HG03095 (cell line): ENCODE results near the gene SYNE2.

Experiments
- ATAC-seq: cut with Tn5 transposase; IDR thresholded peaks from one replicate; pipeline ENCODE4 v1.9.1; 2021; ENCODE audit warnings: moderate library complexity; ENCODE audit not compliant: unreplicated experiment

The SYNE2 gene

DNA sequence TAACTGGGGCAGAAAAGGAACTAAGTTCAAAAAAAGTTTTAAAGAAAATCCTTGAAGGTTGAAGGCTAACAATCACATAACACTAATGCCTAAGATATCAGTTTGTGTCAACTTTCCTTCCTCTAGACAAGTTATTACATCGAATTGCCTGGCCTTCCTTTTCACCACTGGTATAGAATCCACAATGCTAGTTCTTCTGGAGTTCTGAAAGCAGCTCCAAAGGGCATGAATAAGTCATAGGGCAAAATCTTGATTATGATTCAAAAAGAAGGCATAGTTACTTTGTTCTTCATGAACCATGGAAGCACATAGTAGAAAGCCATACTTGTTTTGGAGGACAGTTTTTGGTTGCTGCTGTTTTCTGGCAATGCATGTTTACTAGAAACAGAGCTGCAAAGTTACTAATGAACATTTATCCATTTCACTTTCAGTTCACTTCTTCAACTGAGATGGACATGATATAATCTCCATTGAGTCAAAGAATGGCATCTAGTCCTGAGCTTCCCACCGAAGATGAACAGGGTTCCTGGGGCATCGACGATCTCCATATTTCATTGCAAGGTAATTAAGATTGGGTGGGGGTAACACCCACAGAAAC is 56.0 kb downstream of the SYNE2 start:
- ATAC-seq, result no peak

DNA sequence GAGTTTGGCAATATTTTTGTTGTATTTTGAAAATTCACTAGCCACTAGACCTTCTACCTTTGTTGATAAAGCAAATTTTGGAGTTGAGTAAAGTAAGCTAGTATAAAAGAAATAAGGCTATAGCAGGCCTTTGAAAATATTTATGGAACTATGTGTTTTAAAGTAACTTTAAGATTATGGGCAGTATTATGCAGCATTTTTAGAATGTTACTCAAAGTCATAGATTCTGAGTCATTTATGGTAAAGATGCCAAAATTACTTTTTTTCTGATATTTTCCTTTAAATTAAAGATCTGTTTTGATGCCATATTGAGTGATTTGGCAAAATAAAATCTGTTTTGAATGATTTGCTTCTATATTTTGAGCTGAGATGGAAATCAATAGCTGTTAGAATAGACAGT is 57.2 kb downstream of the SYNE2 start:
- no peak for ATAC-seq

DNA sequence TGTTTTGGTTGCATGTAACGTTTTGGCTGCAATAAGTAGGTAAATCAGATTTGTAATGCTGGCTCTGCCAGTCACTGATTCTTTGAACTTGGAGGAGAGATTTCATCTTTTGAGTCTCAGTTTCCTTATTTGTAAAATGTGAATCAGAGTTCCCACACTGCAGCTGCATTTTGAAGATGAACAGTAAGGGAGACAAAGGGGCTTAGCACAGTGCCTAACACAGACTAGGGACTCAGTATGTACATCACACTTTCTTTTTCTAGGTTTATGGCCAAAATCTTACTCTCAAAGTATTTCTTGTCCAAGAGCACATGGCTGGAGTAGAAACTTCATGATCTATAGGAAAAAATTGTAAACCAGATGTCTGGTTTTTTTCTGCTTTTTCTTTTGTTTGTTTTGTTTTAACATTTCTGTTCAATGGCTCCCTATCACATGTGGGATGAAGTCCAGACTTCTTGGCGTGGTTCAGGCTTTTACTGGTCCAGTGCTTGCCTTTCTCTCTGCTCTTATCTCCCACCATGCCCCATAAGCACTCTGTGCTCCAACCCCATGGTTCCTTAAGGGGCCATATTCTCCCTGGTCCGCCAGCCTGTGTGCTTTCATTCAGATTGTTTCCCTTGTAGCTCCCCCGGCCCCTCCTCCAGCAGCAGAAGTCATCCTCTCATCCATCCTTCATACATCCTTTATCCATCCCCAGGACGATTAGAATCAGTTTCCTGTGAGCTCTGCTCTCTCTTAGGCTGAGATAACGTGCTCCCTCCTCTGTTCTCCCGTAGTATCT is 58.0 kb downstream of the SYNE2 start:
- ATAC-seq, result no peak

DNA sequence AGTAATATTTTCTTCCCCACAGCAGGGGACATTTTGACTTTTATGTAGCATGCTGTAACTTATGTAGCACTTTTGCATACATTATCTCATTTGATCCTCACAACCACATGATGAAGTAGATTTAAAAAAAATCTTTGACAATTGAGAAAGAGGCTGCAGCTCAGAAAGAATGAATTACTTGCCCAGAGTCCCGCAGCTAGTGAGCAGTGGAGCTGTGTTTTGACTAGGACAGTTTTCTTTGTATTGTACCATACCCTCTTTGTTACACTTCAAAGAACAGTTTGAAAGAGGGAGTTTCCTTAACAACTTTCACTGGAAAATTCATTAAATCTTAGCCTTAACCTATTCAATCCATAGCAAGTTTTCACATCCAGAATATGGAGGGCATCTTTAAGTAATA is 58.6 kb downstream of the SYNE2 start:
- ATAC-seq, result no peak

DNA sequence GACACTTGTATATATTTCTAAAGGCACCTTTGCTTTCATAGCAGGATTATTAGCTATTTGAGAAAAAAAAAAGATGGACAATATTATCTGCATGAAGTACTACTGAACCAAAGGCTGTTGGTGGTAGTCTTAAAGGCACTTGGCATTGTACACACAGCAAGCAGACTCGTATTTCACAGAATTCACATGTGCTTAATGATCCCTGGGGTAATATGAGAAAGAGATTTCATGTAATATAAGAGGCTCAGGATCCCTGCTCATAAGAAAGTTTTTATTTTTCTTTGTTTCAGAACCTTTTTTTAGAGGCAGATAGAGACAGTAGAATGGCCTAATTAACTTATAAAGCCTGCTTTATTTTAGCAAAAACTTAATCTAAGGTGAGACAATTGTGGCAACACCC is 59.5 kb downstream of the SYNE2 start:
- ATAC-seq, result no peak

DNA sequence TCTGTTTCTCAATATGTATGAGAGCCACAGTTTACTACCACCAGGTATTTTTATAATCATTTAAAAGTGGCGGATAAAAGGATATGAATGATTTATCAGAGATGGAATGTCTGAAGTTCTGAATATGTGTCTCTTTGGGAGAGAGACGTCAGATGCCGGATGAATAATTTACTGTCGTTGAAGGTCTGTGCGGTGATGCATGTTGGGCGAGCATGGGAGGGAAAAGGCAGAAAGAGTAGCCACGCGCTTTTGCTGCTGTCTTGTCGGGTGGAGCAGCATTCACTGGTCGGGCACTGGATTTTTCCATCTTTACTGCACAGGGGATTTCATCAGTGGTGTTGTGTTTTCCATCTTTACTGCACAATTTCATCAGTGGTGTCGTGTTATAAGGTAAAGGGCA is 65.6 kb downstream of the SYNE2 start:
- ATAC-seq, result no peak

DNA sequence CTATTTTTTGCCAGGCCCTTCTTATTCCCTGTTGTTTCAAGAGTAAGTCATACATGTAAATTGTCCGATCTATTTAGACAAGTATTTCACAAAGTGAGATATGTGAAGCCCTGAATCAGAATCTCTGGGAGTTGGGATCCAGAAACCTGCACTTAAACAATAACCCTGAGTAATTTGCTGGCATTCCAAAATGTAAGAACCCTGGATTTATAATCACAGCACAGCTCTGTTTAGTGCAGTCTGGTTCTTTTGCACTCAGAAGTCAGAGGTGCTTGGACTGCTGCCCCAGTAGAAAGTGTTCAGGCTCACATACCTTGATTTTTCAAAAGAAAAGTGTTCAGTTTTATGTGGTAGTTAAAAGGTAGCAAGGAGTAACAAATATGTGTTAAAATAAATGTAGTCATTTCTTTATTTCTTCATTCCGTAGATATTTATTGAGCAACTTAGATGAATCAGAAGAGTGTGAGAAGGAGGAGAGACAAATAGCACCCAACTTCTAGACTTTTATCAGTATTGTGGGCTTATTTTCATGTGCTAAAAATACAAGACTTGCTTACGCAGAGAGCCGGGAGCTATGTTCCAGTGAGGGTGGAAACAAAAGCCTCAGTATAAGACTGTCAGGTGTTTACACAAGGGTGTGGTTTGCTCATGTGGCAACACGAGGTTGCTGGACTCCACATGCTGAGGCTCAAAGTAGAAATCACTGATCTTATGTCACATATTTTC is 70.1 kb downstream of the SYNE2 start:
- ATAC-seq, result no peak

DNA sequence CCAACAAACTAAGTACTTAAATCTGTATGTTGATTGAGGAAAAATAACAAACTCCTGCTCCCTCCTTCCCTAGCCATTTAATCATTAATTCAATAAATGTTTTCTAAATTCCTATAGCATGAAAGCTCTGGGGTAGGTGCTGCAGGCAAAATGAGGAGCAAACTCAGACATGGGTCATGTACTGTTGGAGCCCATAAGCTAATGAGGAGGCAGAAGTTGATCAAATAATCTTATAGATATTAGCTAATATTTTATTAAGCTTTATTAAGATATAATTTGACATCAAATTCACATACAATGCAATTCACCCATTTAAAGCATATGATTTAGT is 70.6 kb downstream of the SYNE2 start:
- ATAC-seq, result no peak

DNA sequence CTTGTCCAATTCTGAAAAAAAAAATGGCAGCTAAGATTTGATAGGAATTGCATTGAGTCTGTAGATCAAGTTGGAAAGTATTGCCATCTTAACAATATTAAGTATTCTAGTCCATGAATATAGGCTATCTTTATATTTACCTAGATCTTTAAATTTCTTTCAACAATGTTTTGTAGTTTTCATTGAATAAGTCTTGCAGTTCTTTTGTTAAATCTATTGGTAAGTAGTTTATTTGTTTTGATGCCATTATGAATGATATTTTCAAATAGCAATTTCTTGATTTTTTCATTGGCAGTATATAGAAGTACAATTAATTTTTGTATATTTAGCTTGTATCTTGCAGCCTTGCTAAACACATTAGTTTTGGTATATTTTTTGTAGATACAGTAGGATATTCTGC is 71.6 kb downstream of the SYNE2 start:
- no peak for ATAC-seq

DNA sequence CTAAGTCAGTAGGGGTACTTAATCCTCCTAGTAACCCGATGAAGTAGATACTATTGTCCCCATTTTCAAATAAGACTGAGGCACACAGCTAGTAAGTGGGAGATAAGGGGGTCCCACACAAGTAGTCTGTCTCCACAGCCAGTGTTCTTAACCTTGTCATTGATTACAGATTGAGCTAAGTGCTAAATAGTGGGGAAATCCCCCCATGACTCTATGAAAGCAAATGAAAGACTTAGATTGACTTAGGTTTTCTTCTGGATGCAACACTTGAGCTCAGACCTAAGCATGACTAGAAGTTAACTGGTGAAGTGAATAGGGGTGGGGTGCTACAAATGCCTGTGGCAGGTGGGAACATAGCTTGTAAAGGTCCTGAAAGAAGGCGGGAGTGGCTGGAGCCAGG is 73.8 kb downstream of the SYNE2 start:
- ATAC-seq, result no peak

DNA sequence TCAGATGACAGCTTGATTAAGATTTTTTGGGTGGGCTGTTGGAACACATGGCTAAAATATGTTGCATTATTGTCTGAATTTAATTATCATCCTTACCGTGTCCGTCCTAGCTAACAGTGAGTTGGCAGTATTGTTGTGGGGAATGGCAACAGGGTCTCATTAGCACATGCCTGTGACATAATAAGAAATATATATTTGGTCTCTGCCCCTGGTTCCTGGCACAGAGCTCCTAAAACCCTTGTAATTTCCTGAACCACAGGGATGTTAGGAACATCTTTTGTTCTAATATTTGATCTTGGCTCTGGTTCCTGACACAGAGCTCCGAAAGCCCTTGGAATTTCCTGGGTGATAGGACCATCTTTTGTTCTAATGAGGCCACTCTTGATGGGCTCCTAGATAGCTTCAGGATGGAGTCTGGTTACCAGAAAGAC is 76.0 kb downstream of the SYNE2 start:
- ATAC-seq, result no peak

DNA sequence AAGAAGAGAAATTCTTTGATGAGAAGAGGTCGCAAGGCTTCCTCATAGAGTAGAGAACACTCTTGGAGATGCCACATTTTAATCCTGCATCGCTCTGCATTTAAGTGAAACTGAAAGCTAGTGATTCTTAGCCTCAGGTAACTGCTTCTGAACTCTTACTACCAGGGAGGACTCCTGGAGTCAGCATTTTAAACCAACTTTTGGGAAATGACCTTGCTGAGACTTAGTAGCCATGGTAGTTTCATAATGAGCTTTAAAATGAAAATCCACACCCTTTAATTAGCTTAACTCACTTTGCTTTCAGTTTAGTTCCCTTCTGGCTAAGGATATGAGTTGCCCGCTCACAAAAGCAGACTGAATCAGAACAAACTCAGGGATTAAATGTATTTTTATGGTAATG is 80.3 kb downstream of the SYNE2 start:
- no peak for ATAC-seq

DNA sequence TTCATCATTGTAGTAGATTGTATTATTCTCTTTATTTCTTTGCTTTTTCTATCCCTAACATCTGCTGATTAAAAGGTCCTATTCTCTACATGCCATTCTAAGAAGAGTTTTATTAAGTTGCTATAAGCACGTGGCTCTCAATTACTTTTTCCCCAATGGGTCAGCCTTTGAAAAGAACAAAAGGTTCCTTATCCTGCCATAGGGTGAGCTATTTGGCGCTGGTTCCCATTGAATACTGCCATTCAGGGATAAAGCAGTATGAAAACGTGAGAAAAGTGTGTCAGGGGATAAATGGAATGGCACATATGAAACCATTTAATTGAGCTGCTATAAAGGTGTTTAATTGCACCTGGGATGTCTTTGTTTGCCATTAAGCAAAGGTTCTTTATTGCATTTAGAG is 80.9 kb downstream of the SYNE2 start:
- no peak for ATAC-seq

DNA sequence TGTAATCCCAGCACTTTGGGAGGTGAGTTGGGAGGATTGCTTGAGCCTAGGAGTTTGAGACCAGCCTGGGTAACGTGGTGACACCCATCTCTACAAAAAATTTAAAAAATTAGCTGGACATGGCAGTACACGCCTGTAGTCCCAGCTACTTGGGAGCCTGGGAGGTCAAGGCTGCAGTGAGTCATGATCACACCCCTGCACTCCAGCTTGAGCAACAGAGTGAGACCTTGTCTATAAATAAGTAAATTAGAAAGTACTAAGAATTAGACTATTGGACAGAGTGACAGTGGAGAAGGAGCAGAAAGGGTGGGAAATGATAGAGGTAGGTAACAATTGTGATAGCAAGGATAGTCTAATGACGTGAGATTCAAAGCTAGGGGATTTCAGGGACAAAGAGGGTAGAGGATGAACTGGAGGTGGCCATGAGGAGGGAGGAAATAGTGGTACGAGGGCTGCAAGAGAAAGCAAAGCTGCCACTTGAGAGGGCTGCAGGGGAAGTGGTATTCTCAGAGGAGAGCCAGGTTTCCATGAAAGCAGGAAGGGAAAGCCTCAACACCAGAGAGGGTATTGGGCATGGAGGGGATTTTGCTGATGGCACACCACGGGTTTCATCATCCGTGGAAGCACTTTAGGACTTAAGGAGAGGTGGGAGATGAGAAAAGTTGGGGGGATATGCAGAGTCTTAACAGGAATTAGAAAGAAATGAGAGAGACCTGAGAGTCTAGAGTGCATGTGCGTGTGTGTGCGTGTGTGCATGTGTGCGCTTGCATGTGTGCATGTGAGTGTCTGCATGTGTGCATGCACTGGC is 85.6 kb downstream of the SYNE2 start:
- peak; percentile 54 for ATAC-seq

DNA sequence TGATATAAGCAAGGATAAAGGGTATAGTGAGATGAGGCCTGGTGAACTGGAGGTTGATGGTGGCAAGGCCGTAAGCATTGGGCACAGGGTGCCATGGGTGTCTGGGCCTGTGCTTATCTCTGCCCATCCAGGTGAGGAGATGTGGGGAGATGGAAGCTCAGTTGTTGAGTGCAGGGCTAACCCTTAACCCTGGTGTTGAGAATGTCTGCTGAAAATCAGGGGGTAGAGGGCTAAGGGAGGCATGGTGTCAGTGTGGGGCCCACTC is 86.1 kb downstream of the SYNE2 start:
- no peak for ATAC-seq

DNA sequence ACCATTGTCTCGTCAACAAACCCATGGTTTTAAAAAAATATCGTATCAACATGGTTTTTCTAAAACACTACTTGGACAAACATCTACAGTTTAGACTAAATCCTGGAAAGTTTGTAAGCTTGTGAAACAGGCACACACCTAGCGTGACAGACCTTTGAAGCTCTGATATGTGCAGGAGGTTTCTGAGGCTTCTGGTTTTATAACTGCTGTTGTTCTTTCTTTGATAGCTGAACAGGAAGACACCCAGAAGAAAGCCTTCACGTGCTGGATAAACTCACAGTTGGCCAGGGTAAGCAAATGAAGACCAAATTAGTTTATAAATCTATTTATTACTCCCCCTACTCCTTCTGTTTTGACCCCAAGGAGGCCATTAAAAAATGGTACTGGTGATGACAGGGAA is 87.6 kb downstream of the SYNE2 start:
- no peak for ATAC-seq

DNA sequence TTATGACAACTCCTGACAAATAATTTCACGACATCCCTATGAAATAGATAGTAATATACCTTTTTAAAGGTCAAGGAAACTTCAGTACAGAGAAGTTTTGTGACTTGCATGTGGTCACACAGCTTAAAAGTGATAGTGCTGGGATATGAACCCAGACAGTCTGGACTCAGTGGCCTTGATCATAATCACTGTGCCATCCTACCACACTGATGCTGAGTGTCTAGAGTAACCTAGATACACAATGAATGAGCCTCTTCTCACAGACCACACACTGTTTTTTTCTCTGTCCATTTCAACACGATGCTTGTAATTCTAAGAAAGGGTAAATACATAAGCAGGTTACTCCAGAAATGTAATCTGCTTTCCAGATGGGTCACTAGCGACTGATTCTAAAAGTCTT is 88.2 kb downstream of the SYNE2 start:
- ATAC-seq, result no peak

DNA sequence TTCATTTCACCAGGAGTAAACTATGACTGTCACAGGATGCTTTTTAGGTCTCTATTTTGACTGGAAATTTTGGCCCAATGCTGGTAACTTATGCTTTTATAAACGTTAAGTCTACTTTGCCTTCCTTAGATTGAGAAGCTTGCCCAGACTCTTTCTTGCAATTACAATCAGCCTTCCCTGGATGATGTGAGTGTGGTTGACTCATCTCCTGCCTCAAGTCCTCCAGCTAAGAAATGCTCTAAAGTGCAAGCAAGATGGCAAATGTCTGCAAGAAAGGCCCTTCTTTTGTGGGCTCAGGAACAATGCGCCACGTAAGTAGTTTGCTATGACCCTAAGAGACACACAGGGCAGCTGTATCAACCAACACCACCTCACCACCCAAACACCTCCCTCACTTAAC is 96.9 kb downstream of the SYNE2 start:
- no peak for ATAC-seq

DNA sequence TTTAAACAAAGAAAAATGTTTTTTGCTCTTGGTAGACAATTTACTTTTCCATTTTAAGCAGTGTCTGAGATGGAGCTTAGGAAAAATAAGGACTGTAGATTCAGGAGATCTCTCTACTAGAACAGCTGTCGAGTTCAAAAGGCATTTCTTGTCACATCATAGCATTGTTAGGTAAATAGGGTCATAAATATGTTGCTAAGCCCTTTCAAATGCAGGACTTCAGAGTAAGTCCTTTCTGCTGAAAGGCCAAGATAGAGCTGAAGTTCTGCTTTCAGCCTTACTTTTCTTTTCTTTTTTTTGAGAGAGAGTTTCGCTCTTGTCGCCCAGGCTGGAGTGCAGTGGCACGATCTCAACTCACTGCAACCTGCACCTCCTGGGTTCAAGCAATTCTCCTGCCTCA is 98.2 kb downstream of the SYNE2 start:
- no peak for ATAC-seq

DNA sequence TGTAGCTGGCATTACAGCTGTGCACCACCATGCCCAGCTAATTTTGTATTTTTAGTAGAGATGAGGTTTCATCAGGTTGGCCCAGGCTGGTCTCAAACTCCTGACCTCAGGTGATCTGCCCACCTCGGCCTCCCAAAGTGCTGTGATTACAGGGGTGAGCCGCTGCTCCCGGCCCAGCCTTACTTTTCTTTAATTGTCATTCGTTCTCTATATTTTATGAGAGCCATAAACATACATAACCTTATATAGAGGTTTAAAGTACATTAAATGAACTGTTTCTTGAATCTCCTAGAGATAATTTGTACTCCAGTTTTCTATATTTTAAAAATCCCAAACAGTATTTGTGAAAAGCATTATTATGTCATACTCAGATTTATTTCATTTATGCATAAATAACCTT is 98.6 kb downstream of the SYNE2 start:
- ATAC-seq, result no peak

DNA sequence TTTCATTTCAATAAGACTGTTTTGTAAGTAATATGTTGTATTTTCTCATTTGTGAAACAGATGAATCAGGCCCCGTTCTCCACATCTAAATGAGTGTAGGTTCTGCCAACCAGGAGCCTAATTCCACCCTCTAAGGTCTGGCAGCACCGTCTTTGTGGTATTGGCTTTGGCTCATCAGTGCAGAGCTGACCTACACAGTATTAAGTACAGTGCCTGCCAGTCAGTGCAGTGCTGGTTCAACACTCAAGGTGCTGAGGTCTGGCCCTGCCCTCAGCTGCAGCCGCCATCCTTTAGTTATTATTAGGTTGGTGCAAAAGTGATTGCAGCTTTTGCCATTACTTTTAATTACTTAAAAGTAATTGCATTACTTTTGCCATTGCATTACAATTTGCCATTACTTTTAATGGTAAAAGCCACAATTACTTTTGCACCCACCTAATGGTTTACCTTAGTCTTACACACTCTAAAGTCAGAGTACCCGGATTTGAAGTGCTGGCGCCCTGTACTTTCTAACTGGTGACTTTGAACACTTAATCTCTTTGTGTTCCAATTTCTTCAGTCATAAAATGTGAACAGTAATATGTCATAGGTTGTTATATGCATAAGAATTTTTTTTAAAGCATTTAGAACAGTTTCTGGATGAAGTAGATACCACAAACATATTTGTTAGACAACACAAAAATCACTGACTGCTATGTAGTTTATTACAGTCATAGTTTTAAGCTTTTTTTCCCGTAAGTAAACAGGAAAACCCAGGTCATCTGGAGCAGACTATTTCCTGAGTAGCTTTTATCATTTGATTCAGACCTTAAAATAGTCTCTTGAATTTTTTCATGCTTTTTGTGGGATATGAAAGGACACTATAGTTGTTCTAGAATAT is 99.5 kb downstream of the SYNE2 start:
- ATAC-seq, result no peak
